H1 (cell line): ENCODE data around the gene THADA. TPM values are rescaled to one million over a fixed set of nuclear protein-coding genes. Genes with fewer than 3 reads are reported as not detected.

ENCODE experiments used
- ASH2L ChIP-seq: fragments of 200-600, 300-600 bp; sonication (generic); IDR thresholded peaks from one replicate; pipeline ENCODE4 v1.7.1; 2017; ENCODE audit warnings: low read length
- BCL11A ChIP-seq, 2 experiments: IDR thresholded peaks; one replicate each; pipeline ENCODE4 v1.6.1; 2011; ENCODE audit warnings: low read depth in 2 of 2, low read length in 2 of 2, mild to moderate bottlenecking in 2 of 2
- BRCA1 ChIP-seq: IDR thresholded peaks from 2 replicates; pipeline ENCODE4 v1.6.1; 2012; ENCODE audit warnings: low read depth, low read length, improper control_type of control experiment
- CREB1 ChIP-seq: IDR thresholded peaks from 2 replicates; pipeline ENCODE4 v1.6.1; 2012; ENCODE audit warnings: inconsistent platforms
- JUN ChIP-seq: IDR thresholded peaks from 2 replicates; pipeline ENCODE4 v1.6.1; 2011; ENCODE audit warnings: low read depth, mild to moderate bottlenecking, improper control_type of control experiment, low read length
- JUND ChIP-seq: IDR thresholded peaks from 2 replicates; pipeline ENCODE4 v1.6.1; 2011; ENCODE audit warnings: mild to moderate bottlenecking, improper control_type of control experiment, low read length
- SAP30 ChIP-seq: fragments of 300-600 bp; sonication (generic); IDR thresholded peaks from 2 replicates; pipeline ENCODE4 v1.7.1; 2012; ENCODE audit warnings: low read length, moderate library complexity, mild to moderate bottlenecking, inconsistent platforms; ENCODE audit not compliant: insufficient read depth, insufficient replicate concordance
- polyA plus RNA-seq, 7 experiments: library from polyadenylated mRNA; depleted of rRNA in 3 of 7; stranded (reverse) in 5 of 7; unstranded in 2 of 7; fragments of >200 nt in 5 of 7; fragments of 200-250 nt in 2 of 7; gene quantifications; 1 replicate in 5 of 7; 2 replicates in 1 of 7; 4 replicates in 1 of 7; pipeline versions ENCODE4 v1.2.1 to v1.2.3, GENCODE V29; 2011 to 2013; ENCODE audit warnings: missing spikeins in 2 of 7, mixed read lengths in 2 of 7
- total RNA-seq: library from RNA; stranded (reverse); fragmentation: NEBNext Ultra II Directional; extraction: Animal tissue kit (Norgen Biotek cat#: 25700); gene quantifications from 2 replicates; pipeline ENCODE4 v1.2.1, GENCODE V29; 2021

The THADA gene
- total and polyA plus RNA-seq, 2 of the 8 experiments (the other 6 are each of a cell fraction or from before 2014, with no cell fraction given), result 22.4 to 26.8 TPM

DNA sequence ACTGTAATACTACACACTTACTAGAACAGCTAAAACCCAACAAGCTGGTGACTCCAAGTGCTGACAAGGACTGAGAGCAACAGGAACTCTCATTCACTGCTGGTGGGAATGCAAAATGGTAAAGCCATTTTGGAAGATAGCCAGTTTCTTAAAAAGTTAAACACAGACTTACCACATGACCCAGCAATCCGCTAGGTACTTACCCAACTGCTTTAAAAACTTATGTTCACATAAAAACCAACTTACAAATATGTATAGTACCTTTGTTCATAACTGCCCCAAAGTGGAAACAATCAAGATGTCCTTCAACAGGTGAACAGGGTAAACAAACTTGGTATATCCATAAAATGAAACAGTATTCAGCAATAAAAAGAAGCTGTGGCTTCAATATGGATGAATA lies 216.3 kb downstream of the THADA start (continued):
- TF ChIP-seq CREB1 (no peak), ASH2L (no peak), SAP30 (no peak), BRCA1 (no peak), BCL11A (IDR thresholded peaks at IDR 0.05; ENCODE audit: low read depth in 2 of 2, low read length in 2 of 2) (no peak), JUN (no peak), JUND (no peak)
